ENCODE data around the gene AKIRIN2.

AKIRIN2 gene

GRCh38 chr6:87701676-87702588 is at the start of gene AKIRIN2:
Gene AKIRIN2 (minus strand): TSS chr6:87702233. CDS start chr6:87701684, 549 bp downstream.
- peak; percentile 100 for DNase-seq

DNA sequence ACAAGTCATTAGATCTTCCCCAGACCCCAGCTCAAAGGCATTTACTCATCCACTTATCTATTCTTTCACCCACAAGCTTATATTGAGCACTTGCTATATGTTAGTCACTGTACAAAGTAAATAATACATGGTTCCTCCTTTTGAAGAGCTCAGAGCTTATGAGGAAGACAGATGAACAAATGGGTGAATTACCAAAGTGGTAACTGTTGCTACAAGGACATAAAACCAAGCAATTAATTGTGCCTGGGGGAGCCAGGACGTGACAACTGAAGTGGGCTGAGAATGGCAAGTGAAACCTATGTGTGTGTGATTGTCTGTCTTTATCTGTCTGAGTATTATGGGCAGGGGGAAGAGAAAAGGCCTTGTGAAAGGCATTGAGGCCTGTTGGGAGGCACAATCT is 45.6 kb upstream of the AKIRIN2 start:
- peak; percentile 28 for DNase-seq

GRCh38 chr6:87745966-87746721 is 44.1 kb upstream of the AKIRIN2 start:
- DNase-seq: no peak

- no peak for DNase-seq
Measured at GRCh38 chr6:87743454-87743853, 41.4 kb upstream of the AKIRIN2 start.

DNA sequence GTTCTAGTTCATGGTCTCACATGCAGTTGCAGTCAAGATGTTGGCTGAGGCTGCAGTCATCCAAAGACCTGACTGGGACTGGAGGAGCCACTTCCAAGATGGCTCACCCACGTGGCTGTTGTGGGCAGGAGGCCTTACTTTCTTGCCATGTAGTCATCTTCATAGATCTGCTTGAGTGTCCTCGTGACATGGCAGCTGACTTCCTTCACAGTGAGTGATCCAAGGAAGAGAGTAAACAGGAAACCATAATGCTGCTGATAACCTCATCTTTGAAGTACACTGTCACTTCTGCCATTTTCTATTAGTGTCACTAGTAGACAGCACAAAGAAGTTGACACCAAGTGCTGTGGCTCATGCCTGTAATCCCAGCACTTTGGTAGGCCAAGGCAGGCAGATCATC is 40.1 kb upstream of the AKIRIN2 start:
- DNase-seq: peak; percentile 78

GRCh38 chr6:87741001-87741650 is 39.1 kb upstream of the AKIRIN2 start:
- no peak for DNase-seq

GRCh38 chr6:87738744-87739143 is 36.7 kb upstream of the AKIRIN2 start:
- no peak for DNase-seq

DNA sequence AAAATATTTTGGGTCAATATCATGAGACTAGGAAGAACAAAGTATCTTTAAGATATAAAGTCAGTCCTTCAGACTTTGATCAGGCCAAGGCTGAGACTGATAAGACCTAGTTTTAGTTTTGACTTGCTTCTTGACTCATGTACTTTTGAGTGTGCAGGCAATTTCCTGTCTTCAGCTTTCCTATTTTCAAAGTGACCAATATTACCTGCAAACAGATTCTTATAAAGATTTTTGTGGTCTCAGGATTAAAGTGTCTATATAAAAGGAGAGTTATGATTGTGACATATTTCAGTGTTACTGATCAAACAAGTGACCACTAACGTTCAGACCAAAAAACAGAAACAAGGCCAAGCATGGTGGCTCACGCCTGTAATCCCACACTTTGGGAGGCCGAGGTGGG is 36.0 kb upstream of the AKIRIN2 start:
- DNase-seq: no peak

DNA sequence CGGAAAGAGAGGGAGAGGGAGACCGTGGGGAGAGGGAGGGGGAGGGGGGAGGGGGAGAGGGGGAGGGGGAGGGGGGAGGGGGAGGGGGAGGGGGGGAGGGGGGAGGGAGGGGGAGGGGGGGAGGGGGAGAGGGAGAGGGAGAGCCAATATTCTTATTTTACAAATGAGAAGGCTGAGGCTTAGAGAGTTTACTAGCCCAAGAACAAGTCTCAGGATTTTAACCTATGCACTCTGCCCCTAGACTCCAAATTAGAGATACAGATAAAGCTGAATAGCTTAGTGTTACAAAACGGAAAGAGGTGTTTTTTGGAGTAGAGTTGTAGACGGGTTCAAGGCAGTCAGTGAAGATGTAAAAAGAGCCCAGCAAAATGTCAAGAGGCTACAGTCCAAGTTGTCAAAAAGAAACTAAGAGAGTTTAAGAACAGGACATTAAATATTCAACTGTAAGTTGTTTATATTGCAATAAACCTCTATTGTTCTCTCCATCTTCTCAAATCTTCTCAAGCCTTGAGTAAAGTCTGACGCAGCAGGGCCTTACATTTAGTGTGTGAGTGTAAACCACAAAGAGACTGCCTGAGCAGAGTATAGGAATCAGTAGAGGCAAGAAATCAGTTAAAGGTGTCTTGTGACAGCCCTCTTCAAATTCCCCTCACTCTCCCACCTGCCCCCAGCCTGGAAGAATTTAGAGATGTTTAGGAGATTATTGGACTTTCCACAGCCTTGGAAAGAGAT is 34.9 kb upstream of the AKIRIN2 start:
- no peak for DNase-seq

- DNase-seq: peak; percentile 94
Measured at GRCh38 chr6:87731818-87732661, 30.0 kb upstream of the AKIRIN2 start.

- no peak for DNase-seq
Measured at GRCh38 chr6:87731080-87731479, 29.0 kb upstream of the AKIRIN2 start.

DNA sequence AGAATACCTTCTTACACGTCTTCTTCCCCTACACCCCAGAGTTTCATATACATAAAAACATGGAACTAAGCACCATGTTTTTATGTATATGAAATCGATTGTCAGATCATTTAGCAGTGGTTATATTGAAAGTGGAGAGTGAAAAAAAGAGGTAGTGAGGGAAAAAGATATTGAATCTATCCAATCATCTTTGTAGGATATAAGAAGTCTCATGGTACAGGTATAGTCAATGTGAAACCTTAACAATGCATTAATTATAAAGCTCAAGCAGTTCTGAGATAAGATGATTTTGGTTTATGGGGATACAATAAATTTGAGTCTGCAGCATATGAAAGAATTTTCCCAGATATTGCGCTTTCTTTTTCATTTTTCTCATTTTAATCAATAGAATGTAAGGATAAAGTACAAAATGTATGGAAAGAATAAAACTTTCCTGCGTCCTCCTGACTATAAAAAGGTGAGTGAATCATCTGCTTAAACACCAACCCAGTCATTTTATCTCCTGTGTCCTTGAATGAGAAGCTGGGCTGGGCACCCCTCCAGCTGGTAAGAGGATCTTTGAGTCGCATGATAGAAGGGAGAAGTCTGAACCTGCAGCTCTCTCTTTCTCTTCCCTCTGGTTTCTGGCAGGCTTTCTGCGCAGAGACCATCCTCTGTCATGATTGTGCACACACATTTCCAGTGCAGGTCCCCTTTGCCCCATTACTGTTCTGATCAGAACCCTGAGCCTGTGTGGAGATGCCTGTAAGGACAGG is 28.1 kb upstream of the AKIRIN2 start:
- peak; percentile 57 for DNase-seq

DNA sequence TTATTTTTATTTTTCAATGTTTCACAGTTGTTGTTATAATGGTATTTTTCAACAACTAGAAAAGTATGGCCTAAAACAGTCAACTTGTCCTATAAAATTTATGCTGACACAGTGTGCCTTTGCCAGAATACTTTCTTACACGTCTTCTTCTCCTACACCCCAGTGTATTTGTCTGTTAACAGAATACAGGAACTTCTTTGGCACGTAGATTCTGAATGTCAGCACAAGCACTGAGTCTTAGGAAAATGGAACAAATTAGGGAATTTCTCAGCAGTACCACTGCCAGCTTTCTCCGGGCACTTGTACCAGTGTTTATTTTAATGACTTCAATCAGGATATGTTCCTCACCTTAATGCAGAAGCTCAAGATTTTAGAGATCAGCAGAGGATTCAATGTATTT is 26.7 kb upstream of the AKIRIN2 start:
- no peak for DNase-seq

GRCh38 chr6:87724983-87725811 is 23.2 kb upstream of the AKIRIN2 start:
- DNase-seq: peak; percentile 90

GRCh38 chr6:87723170-87724078 is 21.4 kb upstream of the AKIRIN2 start:
- DNase-seq: peak; percentile 95

DNA sequence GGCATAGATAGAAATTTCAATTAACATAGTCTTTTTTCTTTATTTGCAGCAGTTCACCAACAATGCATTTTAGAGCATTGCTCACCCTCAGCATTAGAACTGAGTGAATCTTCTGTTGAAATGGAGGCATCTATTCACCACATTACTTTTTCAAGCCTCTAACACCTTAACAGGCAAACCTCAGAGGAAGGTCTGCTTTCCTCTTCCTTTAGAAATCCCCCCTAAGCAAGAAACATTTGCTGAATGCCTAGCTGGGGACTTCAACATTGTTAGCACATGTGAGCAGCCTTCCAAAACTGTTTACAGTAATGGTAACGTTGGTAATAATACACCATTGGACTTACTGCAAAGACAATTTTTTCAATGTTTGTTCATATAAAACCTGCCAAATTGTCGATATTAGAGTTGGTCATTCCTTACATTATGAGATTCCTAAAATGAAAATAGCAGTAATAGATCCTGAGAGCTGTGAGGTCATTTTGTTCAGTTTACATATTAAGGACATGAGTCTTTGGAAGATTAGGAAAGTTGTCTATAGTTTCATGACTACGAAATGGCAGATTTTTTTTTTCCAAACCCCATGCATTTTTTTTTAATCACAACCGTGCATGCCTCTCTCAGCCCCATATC is 20.6 kb upstream of the AKIRIN2 start:
- no peak for DNase-seq

- no peak for DNase-seq
Measured at GRCh38 chr6:87721311-87721710, 19.3 kb upstream of the AKIRIN2 start.

- peak; percentile 61 for DNase-seq
Measured at GRCh38 chr6:87718662-87719433, 16.8 kb upstream of the AKIRIN2 start.

Data from hematopoietic multipotent progenitor cell treated with erythropoietin and hydrocortisone succinate and interleukin-3 and kit ligand, for 4 days (in vitro differentiated cells).